Measurements from ENCODE around the gene S100A16.

Gene S100A16

GRCh38 chr1:153560771-153561465 is 52.0 kb downstream of the S100A16 start:
- DNase-seq, result no peak

GRCh38 chr1:153560241-153560640 is 52.7 kb downstream of the S100A16 start:
- DNase-seq, result no peak

GRCh38 chr1:153557877-153558276 is 55.1 kb downstream of the S100A16 start:
- DNase-seq, result no peak
